Fibroblast of lung (primary cell): Measurements from ENCODE around the gene PARP2. TPM values are rescaled to one million over a fixed set of nuclear protein-coding genes. Genes with fewer than 3 reads are reported as not detected.

ENCODE experiments used
- DNase-seq, 2 donors: peaks; one replicate each; pipeline versions ENCODE4 v3.0.0 to v3.0.0-alpha.2; 2010; ENCODE audit warnings: low read depth in 2 of 2
- H2AFZ ChIP-seq: 2 replicates; pipeline ENCODE4 v1.5.1; 2012; ENCODE audit warnings: low read length, control low read depth, inconsistent platforms
- H3K27ac ChIP-seq: 2 replicates; pipeline ENCODE4 v1.5.1; 2011; ENCODE audit warnings: low read length, control low read depth; ENCODE audit not compliant: insufficient read depth
- H3K27me3 ChIP-seq: 2 replicates; pipeline ENCODE4 v1.5.1; 2011; ENCODE audit warnings: mild to moderate bottlenecking, low read length; ENCODE audit not compliant: control insufficient read depth, insufficient read depth
- H3K36me3 ChIP-seq: 2 replicates; pipeline ENCODE4 v1.5.1; 2011; ENCODE audit warnings: low read length; ENCODE audit not compliant: control insufficient read depth, insufficient read depth
- H3K4me1 ChIP-seq: 2 replicates; pipeline ENCODE4 v1.5.1; 2011; ENCODE audit warnings: low read length; ENCODE audit not compliant: control insufficient read depth, insufficient read depth; ENCODE audit errors: extremely low read depth
- H3K4me2 ChIP-seq: 2 replicates; pipeline ENCODE4 v1.5.1; 2011; ENCODE audit warnings: low read length, control low read depth; ENCODE audit not compliant: insufficient read depth; ENCODE audit errors: extremely low read depth
- H3K4me3 ChIP-seq, 4 experiments: fragments of 200-600 bp in 1 of 4; sonication (generic) in 1 of 4; replicated peaks in 1 of 4; 2 replicates each; pipeline ENCODE4 v1.5.1; 2011 to 2016; ENCODE audit warnings: low read length in 4 of 4, low read depth in 3 of 4, mild to moderate bottlenecking in 3 of 4, control low read depth in 2 of 4, inconsistent platforms in 1 of 4, mixed read lengths in 1 of 4; ENCODE audit not compliant: insufficient read depth in 1 of 4; ENCODE audit errors: control extremely low read depth in 1 of 4
- H3K79me2 ChIP-seq: 2 replicates; pipeline ENCODE4 v1.5.1; 2012; ENCODE audit warnings: mild to moderate bottlenecking, low read length, inconsistent platforms; ENCODE audit not compliant: control insufficient read depth, insufficient read depth
- H3K9ac ChIP-seq: 2 replicates; pipeline ENCODE4 v1.5.1; 2011; ENCODE audit warnings: mild to moderate bottlenecking, low read length, control low read depth; ENCODE audit not compliant: insufficient read depth
- H3K9me3 ChIP-seq: 2 replicates; pipeline ENCODE4 v1.5.1; 2012; ENCODE audit warnings: low read depth, low read length; ENCODE audit not compliant: control insufficient read depth, insufficient read depth
- H4K20me1 ChIP-seq: 2 replicates; pipeline ENCODE4 v1.5.1; 2011; ENCODE audit warnings: low read length; ENCODE audit not compliant: control insufficient read depth, insufficient read depth; ENCODE audit errors: extremely low read depth
- CTCF ChIP-seq, 2 donors: IDR thresholded peaks in 1 of 2; conservative IDR thresholded peaks in 1 of 2; 1 replicate in 1 of 2; 2 replicates in 1 of 2; pipeline ENCODE4 v1.5.1; 2011 to 2012; ENCODE audit warnings: low read length in 2 of 2, control low read depth in 1 of 2, inconsistent platforms in 1 of 2, low read depth in 1 of 2, mild to moderate bottlenecking in 1 of 2
- EZH2 ChIP-seq: IDR thresholded peaks from 2 replicates; pipeline ENCODE4 v1.5.1; 2012; ENCODE audit warnings: low read length, control low read depth, mild to moderate bottlenecking; ENCODE audit errors: missing control alignments
- polyA plus RNA-seq, 2 donors: library from polyadenylated mRNA; depleted of rRNA in 1 of 2; stranded (reverse) in 1 of 2; unstranded in 1 of 2; fragments of >200 nt; gene quantifications; 2 replicates each; pipeline ENCODE4 v1.2.1, GENCODE V29; 2011 to 2012; ENCODE audit warnings: missing spikeins in 1 of 2
- total RNA-seq: library from RNA; depleted of rRNA; stranded (reverse); fragments of >200 nt; gene quantifications from 2 replicates; pipeline ENCODE4 v1.2.1, GENCODE V29; 2014

PARP2 gene
- total and polyA plus RNA-seq, 2 donors (not counting 1 experiment from before 2014, with no cell fraction given) = 6.6 to 16.9 TPM

DNA sequence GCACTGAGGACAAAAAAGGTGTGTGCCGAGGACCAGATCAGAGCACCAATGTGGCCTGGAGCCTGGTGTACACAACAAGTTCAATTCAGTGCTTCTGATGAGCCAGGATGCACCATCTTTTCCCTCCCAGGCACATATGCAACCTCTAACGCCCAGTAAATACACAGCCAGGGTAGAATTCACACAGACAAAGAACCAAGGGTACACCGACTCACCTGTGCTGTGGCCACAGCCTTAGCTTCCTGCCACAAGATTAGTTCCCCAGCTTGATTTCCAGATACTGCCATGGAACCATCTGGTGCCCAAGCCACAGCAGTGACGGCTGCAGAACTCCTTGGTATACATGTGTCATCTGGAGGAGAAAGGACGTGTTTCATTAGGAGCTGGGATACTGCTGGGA lies 29.4 kb downstream of the PARP2 start:
- H4K20me1 ChIP-seq = no peaks in the 10 kb centered on the region
- H3K4me1 ChIP-seq = no peaks in the 10 kb centered on the region
- no peak overlapping the region for H3K4me2 ChIP-seq
- H3K4me3 ChIP-seq = no peak overlapping the region
- H3K27me3 ChIP-seq = no peaks in the 10 kb centered on the region
- peaks cover 21% of the 10 kb centered on the region for H3K36me3 ChIP-seq
- H2AFZ ChIP-seq = no peak overlapping the region
- no peak overlapping the region for H3K27ac ChIP-seq
- no peak for TF ChIP-seq CTCF (conservative IDR thresholded peaks at IDR 0.05 in 1 of 2, IDR thresholded peaks at IDR 0.05 in 1 of 2; ENCODE audit: low read depth in 1 of 2, low read length in 2 of 2)
- TF ChIP-seq EZH2 = no peak
- no peaks in the 10 kb centered on the region for H3K9me3 ChIP-seq
- DNase-seq = no peak
- no peak overlapping the region for H3K9ac ChIP-seq
- no peaks in the 10 kb centered on the region for H3K79me2 ChIP-seq

- Histone ChIP-seq H3K27me3 (no peaks in the 10 kb centered on the region), H3K4me2 (no peak overlapping the region), H4K20me1 (no peaks in the 10 kb centered on the region), H2AFZ (no peak overlapping the region), H3K4me1 (no peaks in the 10 kb centered on the region), H3K27ac (no peak overlapping the region), H3K9me3 (no peaks in the 10 kb centered on the region), H3K36me3 (peaks cover 30% of the 10 kb centered on the region), H3K4me3 (no peak overlapping the region), H3K9ac (no peak overlapping the region), H3K79me2 (no peaks in the 10 kb centered on the region)
- DNase-seq = no peak
- TF ChIP-seq EZH2 (no peak), CTCF (conservative IDR thresholded peaks at IDR 0.05 in 1 of 2, IDR thresholded peaks at IDR 0.05 in 1 of 2; ENCODE audit: low read depth in 1 of 2, low read length in 2 of 2) (no peak)
Measured at GRCh38 chr14:20375471-20375870, 32.0 kb downstream of the PARP2 start.

DNA sequence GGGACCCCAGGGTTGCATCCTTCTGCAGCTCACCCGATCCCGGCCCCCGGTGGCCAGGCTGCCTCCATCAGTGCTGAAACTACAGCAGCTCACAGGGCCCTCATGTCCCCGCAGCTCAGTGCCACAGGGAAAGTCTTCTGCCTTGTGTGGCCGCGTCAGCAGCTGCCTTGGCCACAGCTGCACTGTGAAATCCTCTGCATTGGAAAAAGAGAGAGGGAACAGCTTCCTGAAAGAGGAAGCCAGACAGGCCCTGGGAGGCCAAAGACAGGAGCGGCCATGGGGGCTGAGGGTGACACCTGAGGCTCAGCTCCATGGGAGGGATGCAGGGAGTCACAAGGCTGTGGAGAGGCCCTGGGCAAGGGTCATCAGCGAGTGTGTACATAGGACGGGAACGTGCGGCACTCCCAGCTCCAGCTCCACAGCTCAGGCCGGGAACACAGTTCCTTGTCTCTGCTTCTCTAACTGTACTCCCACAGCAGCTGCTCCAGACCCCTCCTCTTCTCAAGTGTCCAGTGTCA lies 32.7 kb downstream of the PARP2 start:
- Histone ChIP-seq H2AFZ (no peak overlapping the region), H3K27ac (no peak overlapping the region), H3K4me3 (no peak overlapping the region), H3K79me2 (no peaks in the 10 kb centered on the region), H4K20me1 (no peaks in the 10 kb centered on the region), H3K4me2 (no peak overlapping the region), H3K27me3 (no peaks in the 10 kb centered on the region), H3K4me1 (no peaks in the 10 kb centered on the region), H3K9ac (no peak overlapping the region), H3K36me3 (peaks cover 31% of the 10 kb centered on the region), H3K9me3 (no peaks in the 10 kb centered on the region)
- DNase-seq = no peak
- no peak for TF ChIP-seq EZH2
- no peak for TF ChIP-seq CTCF (conservative IDR thresholded peaks at IDR 0.05 in 1 of 2, IDR thresholded peaks at IDR 0.05 in 1 of 2; ENCODE audit: low read depth in 1 of 2, low read length in 2 of 2)
